ENCODE data around the gene RIC1.

DNA sequence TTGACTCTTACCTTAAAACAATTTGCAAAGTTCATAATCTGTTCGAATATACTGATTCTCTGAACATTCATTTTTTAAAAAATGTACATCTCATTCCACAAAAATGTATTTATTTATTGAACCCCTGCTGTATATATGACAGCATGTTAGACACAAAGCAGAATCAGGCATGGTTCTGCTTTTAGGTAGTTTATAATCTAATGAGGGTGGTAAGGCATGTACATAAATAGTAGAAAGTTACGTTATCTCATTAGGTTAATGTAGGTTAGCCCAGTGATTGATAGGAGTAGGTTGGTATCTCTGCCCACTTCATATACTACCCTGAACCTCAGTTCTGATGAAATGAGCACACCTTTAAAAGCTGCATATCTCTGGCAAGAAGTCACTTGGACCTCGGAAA, 114.2 kb downstream of the RIC1 start:
- TF ChIP-seq, protein P1, sequence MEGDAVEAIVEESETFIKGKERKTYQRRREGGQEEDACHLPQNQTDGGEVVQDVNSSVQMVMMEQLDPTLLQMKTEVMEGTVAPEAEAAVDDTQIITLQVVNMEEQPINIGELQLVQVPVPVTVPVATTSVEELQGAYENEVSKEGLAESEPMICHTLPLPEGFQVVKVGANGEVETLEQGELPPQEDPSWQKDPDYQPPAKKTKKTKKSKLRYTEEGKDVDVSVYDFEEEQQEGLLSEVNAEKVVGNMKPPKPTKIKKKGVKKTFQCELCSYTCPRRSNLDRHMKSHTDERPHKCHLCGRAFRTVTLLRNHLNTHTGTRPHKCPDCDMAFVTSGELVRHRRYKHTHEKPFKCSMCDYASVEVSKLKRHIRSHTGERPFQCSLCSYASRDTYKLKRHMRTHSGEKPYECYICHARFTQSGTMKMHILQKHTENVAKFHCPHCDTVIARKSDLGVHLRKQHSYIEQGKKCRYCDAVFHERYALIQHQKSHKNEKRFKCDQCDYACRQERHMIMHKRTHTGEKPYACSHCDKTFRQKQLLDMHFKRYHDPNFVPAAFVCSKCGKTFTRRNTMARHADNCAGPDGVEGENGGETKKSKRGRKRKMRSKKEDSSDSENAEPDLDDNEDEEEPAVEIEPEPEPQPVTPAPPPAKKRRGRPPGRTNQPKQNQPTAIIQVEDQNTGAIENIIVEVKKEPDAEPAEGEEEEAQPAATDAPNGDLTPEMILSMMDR (IDR thresholded peaks at IDR 0.05) = no peak
- no peak for TF ChIP-seq POLR2A (IDR thresholded peaks at IDR 0.05)

Data from adrenal gland (tissue), 5 donors.